Measurements from ENCODE around the gene SMIM36.
"Not testable (repeated sequence)": the region's sequence is repeated elsewhere in the genome, so short reads cannot be mapped to it uniquely, and the experiment has no call there.

DNA sequence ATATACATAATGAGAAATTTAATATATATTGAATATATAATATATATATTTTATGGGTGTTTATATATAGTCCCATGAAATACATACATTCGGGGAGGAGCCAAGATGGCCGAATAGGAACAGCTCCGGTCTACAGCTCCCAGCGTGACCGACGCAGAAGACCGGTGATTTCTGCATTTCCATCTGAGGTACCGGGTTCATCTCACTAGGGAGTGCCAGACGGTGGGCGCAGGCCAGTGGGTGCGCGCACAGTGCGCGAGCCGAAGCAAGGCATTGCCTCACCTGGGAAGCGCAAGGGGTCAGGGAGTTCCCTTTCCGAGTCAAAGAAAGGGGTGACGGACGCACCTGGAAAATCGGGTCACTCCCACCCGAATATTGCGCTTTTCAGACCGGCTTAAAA, 9.6 kb downstream of the SMIM36 start:
- TF ChIP-seq CEBPB (IDR thresholded peaks at IDR 0.05; ENCODE audit: low read depth, low read length); CREB1 (IDR thresholded peaks at IDR 0.05); RAD21 (IDR thresholded peaks at IDR 0.05 in 1 of 2, conservative IDR thresholded peaks at IDR 0.05 in 1 of 2; ENCODE audit: low read depth in 2 of 2, low read length in 2 of 2); SP1 (IDR thresholded peaks at IDR 0.05; ENCODE audit: low read depth, low read length); NRF1 (IDR thresholded peaks at IDR 0.05; ENCODE audit: low read depth, low read length); BCL11A (IDR thresholded peaks at IDR 0.05; ENCODE audit: low read depth in 2 of 2, low read length in 2 of 2); EP300 (IDR thresholded peaks at IDR 0.05; ENCODE audit: borderline replicate concordance in 1 of 2, low read depth in 2 of 2, low read length in 2 of 2); KDM1A (IDR thresholded peaks at IDR 0.05; ENCODE audit: borderline replicate concordance, low read length); SIN3A (conservative IDR thresholded peaks at IDR 0.05 in 1 of 2, IDR thresholded peaks at IDR 0.05 in 1 of 2; ENCODE audit: low read depth in 1 of 2, low read length in 2 of 2); CHD2 (IDR thresholded peaks at IDR 0.05; ENCODE audit: low read length); GABPA (IDR thresholded peaks at IDR 0.05; ENCODE audit: borderline replicate concordance, insufficient read depth, low read length): not testable (repeated sequence)
- TF ChIP-seq, protein P1, sequence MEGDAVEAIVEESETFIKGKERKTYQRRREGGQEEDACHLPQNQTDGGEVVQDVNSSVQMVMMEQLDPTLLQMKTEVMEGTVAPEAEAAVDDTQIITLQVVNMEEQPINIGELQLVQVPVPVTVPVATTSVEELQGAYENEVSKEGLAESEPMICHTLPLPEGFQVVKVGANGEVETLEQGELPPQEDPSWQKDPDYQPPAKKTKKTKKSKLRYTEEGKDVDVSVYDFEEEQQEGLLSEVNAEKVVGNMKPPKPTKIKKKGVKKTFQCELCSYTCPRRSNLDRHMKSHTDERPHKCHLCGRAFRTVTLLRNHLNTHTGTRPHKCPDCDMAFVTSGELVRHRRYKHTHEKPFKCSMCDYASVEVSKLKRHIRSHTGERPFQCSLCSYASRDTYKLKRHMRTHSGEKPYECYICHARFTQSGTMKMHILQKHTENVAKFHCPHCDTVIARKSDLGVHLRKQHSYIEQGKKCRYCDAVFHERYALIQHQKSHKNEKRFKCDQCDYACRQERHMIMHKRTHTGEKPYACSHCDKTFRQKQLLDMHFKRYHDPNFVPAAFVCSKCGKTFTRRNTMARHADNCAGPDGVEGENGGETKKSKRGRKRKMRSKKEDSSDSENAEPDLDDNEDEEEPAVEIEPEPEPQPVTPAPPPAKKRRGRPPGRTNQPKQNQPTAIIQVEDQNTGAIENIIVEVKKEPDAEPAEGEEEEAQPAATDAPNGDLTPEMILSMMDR (IDR thresholded peaks at IDR 0.05; ENCODE audit: control extremely low read depth in 1 of 3, insufficient read depth in 1 of 3, low read depth in 1 of 3, low read length in 3 of 3): not testable (repeated sequence)

All from H1 (cell line).